Liver (tissue), 3 donors: ENCODE measurements around the gene SLAIN2.

Source experiments
- FOXA1 ChIP-seq: IDR thresholded peaks from 2 replicates; pipeline ENCODE4 v1.6.1; 2016; ENCODE audit warnings: antibody characterized with exemption
- GABPA ChIP-seq, 2 donors: IDR thresholded peaks in 1 of 2; conservative IDR thresholded peaks in 1 of 2; 2 replicates each; pipeline ENCODE4 v1.6.1; 2016; ENCODE audit warnings: antibody characterized with exemption in 2 of 2, mild to moderate bottlenecking in 1 of 2, moderate library complexity in 1 of 2
- JUND ChIP-seq, 2 donors: IDR thresholded peaks; 2 replicates each; pipeline ENCODE4 v1.6.1; 2016; ENCODE audit warnings: antibody characterized with exemption in 2 of 2
- NR2F2 ChIP-seq: IDR thresholded peaks from 2 replicates; pipeline ENCODE4 v1.6.1; 2016; ENCODE audit warnings: antibody characterized with exemption
- RAD21 ChIP-seq, 2 donors: IDR thresholded peaks; 2 replicates each; pipeline ENCODE4 v1.6.1; 2016; ENCODE audit warnings: antibody characterized with exemption in 2 of 2, mild to moderate bottlenecking in 2 of 2
- SP1 ChIP-seq: IDR thresholded peaks from 2 replicates; pipeline ENCODE4 v1.6.1; 2018; ENCODE audit warnings: antibody characterized with exemption, mild to moderate bottlenecking
- TAF1 ChIP-seq: conservative IDR thresholded peaks from 2 replicates; pipeline ENCODE4 v1.6.1; 2016; ENCODE audit warnings: antibody characterized with exemption, mild to moderate bottlenecking
- YY1 ChIP-seq: IDR thresholded peaks from 2 replicates; pipeline ENCODE4 v1.6.1; 2016; ENCODE audit warnings: antibody characterized with exemption, mild to moderate bottlenecking
- TF ChIP-seq, protein P1 (sequence below): fragments of 150-350 bp; IDR thresholded peaks from 2 replicates; pipeline ENCODE4 v1.5.1; 2017; ENCODE audit warnings: improper control_type of control experiment, low read depth, low read length; ENCODE audit not compliant: missing input control
- TF ChIP-seq, protein P2 (sequence below): IDR thresholded peaks from 2 replicates; pipeline ENCODE4 v1.6.1; 2016; ENCODE audit warnings: antibody characterized with exemption, mild to moderate bottlenecking
- TF ChIP-seq, protein P3 (sequence below): IDR thresholded peaks from 2 replicates; pipeline ENCODE4 v1.6.1; 2016; ENCODE audit warnings: antibody characterized with exemption
- TF ChIP-seq, protein P4 (sequence below): IDR thresholded peaks from 2 replicates; pipeline ENCODE4 v1.6.1; 2016; ENCODE audit warnings: antibody characterized with exemption
- TF ChIP-seq, protein P5 (sequence below): IDR thresholded peaks from 2 replicates; pipeline ENCODE4 v1.6.1; 2016; ENCODE audit warnings: antibody characterized with exemption
- donor health status: healthy.
- donor health status: healthy.

DNA sequence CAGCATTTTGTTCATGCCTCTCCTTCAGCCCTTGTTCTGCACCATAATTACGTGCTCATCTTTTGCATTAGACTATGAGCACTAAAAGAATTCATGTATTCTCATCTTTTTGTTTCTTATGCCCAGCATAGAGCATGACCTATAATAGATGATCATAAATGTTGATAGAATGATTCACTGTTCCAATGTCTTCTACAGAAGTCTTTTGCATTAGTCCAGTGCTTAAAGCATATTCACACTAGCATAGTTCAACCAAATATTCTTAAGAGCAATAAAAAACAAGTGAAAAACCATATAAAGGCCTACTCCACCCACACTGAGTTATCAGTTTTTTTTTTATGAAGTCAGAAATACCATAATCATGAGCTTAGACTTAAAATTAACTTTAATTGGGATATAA, 105.3 kb downstream of the SLAIN2 start:
- TF ChIP-seq, protein P1, sequence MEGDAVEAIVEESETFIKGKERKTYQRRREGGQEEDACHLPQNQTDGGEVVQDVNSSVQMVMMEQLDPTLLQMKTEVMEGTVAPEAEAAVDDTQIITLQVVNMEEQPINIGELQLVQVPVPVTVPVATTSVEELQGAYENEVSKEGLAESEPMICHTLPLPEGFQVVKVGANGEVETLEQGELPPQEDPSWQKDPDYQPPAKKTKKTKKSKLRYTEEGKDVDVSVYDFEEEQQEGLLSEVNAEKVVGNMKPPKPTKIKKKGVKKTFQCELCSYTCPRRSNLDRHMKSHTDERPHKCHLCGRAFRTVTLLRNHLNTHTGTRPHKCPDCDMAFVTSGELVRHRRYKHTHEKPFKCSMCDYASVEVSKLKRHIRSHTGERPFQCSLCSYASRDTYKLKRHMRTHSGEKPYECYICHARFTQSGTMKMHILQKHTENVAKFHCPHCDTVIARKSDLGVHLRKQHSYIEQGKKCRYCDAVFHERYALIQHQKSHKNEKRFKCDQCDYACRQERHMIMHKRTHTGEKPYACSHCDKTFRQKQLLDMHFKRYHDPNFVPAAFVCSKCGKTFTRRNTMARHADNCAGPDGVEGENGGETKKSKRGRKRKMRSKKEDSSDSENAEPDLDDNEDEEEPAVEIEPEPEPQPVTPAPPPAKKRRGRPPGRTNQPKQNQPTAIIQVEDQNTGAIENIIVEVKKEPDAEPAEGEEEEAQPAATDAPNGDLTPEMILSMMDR, result no peak
- TF ChIP-seq, protein P2, sequence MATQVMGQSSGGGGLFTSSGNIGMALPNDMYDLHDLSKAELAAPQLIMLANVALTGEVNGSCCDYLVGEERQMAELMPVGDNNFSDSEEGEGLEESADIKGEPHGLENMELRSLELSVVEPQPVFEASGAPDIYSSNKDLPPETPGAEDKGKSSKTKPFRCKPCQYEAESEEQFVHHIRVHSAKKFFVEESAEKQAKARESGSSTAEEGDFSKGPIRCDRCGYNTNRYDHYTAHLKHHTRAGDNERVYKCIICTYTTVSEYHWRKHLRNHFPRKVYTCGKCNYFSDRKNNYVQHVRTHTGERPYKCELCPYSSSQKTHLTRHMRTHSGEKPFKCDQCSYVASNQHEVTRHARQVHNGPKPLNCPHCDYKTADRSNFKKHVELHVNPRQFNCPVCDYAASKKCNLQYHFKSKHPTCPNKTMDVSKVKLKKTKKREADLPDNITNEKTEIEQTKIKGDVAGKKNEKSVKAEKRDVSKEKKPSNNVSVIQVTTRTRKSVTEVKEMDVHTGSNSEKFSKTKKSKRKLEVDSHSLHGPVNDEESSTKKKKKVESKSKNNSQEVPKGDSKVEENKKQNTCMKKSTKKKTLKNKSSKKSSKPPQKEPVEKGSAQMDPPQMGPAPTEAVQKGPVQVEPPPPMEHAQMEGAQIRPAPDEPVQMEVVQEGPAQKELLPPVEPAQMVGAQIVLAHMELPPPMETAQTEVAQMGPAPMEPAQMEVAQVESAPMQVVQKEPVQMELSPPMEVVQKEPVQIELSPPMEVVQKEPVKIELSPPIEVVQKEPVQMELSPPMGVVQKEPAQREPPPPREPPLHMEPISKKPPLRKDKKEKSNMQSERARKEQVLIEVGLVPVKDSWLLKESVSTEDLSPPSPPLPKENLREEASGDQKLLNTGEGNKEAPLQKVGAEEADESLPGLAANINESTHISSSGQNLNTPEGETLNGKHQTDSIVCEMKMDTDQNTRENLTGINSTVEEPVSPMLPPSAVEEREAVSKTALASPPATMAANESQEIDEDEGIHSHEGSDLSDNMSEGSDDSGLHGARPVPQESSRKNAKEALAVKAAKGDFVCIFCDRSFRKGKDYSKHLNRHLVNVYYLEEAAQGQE, result no peak
- TF ChIP-seq YY1 (no peak), FOXA1 (no peak), NR2F2 (no peak), TAF1 (no peak), RAD21 (IDR thresholded peaks at IDR 0.05) (no peak), JUND (IDR thresholded peaks at IDR 0.05) (no peak), GABPA (IDR thresholded peaks at IDR 0.05 in 1 of 2, conservative IDR thresholded peaks at IDR 0.05 in 1 of 2) (no peak), SP1 (no peak)
- TF ChIP-seq, protein P3, sequence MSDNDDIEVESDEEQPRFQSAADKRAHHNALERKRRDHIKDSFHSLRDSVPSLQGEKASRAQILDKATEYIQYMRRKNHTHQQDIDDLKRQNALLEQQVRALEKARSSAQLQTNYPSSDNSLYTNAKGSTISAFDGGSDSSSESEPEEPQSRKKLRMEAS, result no peak
- TF ChIP-seq, protein P4, sequence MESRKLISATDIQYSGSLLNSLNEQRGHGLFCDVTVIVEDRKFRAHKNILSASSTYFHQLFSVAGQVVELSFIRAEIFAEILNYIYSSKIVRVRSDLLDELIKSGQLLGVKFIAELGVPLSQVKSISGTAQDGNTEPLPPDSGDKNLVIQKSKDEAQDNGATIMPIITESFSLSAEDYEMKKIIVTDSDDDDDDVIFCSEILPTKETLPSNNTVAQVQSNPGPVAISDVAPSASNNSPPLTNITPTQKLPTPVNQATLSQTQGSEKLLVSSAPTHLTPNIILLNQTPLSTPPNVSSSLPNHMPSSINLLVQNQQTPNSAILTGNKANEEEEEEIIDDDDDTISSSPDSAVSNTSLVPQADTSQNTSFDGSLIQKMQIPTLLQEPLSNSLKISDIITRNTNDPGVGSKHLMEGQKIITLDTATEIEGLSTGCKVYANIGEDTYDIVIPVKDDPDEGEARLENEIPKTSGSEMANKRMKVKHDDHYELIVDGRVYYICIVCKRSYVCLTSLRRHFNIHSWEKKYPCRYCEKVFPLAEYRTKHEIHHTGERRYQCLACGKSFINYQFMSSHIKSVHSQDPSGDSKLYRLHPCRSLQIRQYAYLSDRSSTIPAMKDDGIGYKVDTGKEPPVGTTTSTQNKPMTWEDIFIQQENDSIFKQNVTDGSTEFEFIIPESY, result no peak
- TF ChIP-seq, protein P5, sequence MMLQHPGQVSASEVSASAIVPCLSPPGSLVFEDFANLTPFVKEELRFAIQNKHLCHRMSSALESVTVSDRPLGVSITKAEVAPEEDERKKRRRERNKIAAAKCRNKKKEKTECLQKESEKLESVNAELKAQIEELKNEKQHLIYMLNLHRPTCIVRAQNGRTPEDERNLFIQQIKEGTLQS, result no peak
